Body of pancreas (tissue), 4 donors: ENCODE measurements around the gene HELT.

Source experiments
- CTCF ChIP-seq, 7 experiments: fragments of 450-650 bp in 4 of 7; fragments of 200-600 bp in 3 of 7; sonication (generic) in 3 of 7; IDR thresholded peaks; one replicate each; pipeline ENCODE4 v1.5.1; 2016 to 2019; ENCODE audit warnings: antibody characterized with exemption in 7 of 7
- POLR2A ChIP-seq, 3 donors: fragments of 450-650 bp; IDR thresholded peaks; one replicate each; pipeline ENCODE4 v1.6.1; 2016; ENCODE audit warnings: antibody characterized with exemption in 3 of 3, mild to moderate bottlenecking in 2 of 3

GRCh38 chr4:185066179-185066578, 47.9 kb downstream of the HELT start:
- no peak for TF ChIP-seq CTCF (IDR thresholded peaks at IDR 0.05)
- no peak for TF ChIP-seq POLR2A (IDR thresholded peaks at IDR 0.05)
